Activated CD4-positive, alpha-beta T cell treated with anti-CD3 and anti-CD28 coated beads, Interleukin-2, amount 50 U/mL, for 4 hours (primary cell): ENCODE measurements around the gene KLRK1.
"Not testable (repeated sequence)": the region's sequence is repeated elsewhere in the genome, so short reads cannot be mapped to it uniquely, and the experiment has no call there.

Experiments
- DNase-seq, 2 experiments: peaks; one replicate each; pipeline ENCODE4 v3.0.0-alpha.2; 2020

The KLRK1 gene

DNA sequence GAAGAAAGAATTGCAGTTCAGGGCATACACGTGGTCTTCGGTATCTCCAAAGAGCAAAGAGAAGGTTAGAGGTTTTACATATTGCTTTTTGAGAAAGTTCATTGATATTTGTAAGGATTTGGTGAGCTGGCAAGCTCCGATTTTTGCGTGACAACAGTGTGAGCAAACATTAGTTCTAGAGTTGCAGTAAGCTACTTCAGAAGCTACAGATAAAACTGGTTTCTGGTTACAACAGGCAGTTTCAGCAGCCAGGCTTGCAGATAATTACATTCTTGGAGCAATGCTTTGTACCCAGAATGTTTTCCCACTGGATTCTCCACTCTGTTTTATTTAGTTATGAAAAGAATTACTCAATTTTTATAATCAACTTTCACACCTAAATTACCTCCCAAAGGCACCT lies 28.2 kb downstream of the KLRK1 start:
- DNase-seq, result no peak

DNA sequence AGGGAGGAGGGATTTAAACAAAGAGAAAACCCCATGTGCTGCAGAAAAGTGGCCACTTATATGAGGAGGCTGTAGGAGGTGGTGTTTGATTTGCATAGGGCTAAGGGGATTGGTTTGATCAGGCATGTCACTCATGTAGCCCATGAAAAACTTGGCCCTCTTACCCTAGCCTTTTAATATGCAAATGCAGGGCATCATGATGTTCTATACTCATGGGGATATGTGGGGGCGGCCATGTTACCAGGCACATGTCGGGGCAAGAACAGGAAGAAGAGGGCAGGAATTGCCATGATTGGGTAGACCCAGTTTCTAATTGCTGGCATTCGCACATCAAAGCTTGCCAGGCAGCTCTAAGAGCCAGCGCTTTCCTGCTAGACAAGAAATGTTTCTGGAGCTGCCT lies 28.8 kb downstream of the KLRK1 start:
- no peak for DNase-seq

DNA sequence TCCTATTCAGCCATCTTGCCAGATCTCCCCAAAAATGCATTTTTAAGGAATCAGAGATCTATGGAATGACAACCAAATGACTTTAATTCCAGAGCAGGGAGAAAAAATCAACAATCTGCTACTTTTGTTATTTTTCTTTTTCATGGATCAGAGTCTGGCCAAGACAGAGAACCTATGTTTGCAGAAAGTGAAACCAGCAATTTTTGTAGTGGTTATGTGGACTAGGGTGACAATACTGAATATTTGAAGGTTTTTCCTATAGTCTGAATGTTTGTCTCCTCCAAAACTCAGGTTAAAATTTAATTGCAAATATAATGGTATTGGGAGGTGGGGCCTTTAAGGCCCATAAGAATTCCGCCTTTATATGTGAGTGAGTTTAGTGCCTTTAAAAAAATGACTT lies 30.9 kb downstream of the KLRK1 start:
- no peak for DNase-seq

DNA sequence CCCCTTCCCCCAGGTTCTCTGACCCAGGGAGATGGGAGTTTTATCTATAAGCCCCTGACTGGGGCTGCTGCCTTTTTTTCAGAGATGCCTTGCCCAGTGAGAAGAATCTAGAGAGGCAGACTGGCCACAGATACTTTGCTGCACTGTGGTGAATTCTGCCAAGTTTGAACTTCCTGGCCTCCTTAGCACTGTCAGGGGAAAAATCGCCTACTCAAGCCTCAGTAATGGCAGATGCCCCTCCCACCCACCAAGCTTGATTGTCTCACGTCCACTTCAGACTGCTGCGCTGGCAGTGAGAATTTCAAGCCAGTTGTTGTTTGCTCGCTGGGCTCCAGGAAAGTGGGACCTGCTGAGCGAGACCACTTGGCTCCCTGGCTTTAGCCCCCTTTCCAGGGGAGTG lies 31.7 kb downstream of the KLRK1 start:
- DNase-seq, result no peak

DNA sequence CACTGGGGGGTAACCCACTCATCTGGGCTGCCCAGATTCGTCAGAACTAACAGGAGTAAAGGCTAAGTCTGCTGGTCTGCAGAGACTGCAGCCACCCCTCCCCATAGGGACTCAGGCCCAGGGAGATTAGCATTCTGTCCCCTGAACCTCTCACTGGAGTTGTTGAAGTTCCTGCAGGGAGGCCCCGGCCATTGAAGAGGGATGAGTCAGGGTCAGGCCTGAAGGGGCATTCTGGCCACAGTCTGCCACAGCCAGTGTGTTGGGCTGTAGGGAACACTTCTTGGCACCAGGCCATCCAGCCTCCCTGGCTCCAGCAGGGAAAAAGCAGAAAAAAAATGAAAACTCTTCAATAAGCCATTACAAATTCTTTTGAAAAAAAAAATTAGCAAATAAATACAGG lies 35.3 kb downstream of the KLRK1 start:
- no peak for DNase-seq

DNA sequence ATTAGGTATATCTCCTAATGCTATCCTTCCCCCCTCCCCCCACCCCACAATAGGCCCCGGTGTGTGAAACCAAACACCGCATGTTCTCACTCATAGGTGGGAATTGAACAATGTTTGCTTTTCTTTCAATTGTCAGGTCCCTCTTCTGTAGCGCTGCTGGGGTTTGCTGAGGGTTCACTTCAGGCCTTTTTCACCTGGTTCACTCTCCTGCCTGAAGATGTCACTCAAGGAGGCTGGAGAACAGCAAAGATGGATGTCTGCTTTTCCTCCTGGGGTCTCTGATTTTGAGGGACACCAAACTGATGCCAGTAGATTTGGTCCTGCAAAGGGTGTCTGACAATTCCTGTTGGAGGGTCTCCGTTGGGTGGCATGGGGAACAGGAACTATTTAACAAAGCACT lies 35.8 kb downstream of the KLRK1 start:
- no peak for DNase-seq

DNA sequence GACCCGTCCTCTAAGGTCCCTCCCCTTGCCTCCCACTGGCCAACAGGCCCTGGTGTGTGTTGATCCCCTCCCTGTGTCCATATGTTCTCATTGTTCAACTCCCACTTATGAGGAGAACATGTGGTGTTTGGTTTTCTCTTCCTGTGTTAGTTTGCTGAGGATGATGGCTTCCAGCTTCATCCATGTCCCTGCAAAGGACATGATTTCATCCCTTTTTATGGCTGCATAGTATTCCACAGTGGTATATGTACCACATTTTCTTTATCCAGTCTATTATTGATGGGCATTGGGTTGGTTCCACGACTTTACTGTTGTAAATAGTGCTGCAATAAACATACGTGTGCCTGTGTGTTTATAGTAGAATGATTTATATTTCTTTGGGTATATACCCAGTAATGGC lies 38.4 kb downstream of the KLRK1 start:
- DNase-seq, result not testable (repeated sequence)

DNA sequence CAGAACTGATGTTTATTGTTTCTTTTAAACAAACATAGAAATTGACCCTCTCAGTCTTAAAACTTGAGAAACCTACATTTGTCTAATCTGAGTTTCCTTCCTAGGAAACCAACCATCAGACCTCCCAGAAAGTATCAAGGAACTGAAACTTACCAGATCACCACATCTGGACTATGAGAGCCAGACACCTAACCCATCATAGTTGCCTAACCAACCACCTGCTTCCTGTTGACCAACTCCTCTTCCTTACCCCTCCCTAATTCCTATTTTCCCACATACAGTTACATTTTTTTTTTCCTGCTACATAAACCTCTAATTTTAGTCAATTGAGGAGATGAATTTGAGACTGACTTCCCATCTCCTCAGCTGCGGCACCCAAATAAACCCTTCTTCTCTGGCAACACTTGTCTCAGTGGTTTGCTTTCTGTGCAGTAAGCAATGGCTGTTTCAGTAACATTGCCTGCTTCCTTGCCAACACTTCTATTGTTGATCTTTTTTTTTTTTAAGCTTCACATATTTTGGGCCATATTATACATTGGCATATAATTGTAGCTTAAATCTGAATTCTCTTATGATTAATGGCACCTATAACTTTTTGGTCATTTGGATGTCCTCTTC lies 47.8 kb downstream of the KLRK1 start:
- no peak for DNase-seq

DNA sequence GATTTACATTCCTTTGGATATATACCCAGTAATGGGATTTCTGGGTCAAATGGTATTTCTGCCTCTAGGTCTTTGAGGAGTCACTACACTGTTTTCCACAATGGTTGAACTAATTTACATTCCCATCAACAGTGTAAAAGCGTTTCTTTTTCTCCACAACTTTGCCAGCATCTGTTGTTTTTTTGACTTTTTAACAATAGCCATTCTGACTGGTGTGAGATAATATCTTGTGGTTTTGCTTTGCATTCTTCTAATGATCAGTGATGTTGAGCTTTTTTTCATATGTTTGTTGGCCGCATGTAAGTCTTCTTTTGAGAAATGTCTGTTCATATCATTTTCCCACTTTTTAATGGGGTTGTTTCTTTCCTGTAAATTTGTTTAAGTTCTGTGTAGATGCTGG lies 48.9 kb downstream of the KLRK1 start:
- DNase-seq, result not testable (repeated sequence)

DNA sequence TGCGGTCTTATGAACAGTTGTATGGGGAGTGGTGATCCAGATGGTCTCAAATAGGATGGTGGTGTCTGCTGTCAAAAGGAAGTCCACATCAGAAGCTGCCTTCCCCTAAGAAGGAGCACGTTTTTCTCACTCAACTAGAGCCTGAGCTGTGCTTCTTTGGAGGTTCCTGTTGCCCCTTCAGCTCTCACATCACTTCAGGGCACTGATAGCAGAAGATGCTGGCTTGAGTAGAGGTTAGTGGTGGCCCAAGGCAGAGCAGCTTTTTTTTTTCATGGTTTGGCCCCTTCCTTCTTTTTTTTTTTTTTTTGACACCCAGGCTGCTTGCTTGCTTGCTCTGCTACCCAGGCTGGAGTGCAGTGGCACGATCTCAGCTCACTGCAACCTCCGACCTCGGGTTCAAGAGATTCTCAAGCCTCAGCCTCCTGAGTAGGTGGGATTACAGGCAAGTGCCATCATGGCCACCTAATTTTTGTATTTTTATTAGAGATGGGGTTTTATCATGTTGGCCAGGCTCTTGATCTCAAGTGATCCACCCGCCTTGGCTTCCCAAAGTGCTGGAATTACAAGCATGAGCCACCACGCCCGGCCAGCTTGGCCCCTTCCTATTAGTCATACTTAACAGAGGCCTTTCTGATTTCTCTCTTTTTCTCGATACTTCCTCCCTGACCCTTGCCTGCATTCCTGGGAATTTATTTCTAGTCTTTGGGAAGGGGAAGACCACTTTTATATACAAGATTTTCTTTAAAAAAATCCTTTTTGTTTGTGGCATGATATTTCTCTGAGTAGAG lies 50.6 kb downstream of the KLRK1 start:
- DNase-seq, result no peak

DNA sequence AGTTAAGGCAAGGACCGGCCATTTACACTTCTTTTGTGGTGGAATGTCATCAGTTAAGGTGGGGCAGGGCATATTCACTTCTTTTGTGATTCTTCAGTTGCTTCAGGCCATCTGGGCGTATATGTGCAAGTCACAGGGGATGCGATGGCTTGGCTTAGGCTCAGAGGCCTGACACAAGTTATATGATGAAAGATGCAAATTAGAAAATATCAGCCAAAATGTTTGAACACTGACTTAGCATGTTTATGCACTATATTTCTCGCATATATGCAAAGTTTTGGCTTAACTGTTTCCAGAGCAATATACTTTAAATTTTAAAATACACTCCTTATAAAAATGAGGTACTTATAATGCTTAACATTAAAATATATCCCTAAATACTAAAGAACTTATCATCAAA lies 51.4 kb downstream of the KLRK1 start:
- not testable (repeated sequence) for DNase-seq

DNA sequence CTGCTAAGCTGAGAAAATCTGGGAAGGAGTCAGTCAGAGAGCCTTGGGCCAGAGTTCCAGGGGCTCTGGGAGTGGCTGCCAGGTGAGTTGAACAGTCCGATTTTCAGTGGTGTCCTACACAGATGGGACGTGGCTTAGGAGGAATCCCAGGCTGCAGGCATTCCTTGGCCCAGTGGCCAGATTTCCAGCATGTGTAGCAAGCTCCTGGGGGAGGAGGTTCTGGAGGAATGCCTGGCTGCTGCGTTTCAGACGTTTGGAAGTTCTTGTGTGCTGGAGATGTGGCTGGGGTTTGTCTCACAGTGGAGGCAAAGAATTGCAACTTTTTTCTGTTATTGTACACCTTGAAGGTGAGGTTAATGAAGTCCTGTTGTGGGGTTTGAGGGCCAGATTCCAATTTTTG lies 53.6 kb downstream of the KLRK1 start:
- DNase-seq, result not testable (repeated sequence)

DNA sequence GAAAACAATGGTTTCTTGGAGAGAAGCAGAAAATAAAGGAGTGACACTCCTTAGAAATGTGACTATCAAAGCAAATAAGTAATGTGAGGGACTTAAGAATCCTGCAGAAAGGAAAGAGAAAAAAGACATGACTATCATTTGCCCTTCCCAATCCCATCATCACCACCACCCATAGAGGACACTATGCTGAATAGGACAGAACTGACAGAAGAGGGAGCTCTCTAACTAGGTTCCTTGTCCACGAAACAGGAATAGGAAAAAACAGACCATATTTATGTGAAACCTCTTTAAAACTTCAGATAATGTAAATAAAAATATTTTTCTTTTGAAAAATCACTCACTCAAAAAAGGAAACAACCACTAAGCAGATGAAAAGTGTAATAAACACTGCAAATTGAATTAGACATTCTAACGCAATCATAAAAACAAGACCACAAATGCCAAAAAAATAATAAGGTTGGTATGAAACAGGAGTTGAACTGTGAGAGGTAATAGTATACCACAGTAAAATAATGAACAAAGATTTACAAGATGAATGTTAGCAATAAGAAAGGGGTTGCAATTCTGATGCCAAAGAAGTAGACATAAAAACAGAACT lies 58.1 kb downstream of the KLRK1 start:
- no peak for DNase-seq

DNA sequence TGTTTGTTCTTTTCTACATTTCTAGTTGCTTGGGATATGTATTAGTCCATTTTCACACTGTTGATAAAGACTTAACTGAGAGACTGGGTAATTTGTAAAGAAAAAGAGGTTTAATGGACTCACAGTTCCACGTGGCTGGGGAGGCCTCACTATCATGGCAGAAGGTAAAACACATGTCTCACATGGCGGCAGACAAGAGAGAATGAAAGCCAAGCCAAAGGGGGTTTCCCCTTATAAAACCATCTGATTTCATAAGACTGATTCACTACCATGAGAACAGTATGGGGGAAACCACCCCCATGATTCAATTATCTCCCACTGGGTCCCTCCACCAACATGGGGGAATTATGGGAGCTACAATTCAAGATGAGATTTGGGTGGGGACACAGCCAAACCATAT lies 61.1 kb downstream of the KLRK1 start:
- DNase-seq, result not testable (repeated sequence)
